ENCODE data around the gene RFNG.

- TF ChIP-seq CTCF (IDR thresholded peaks at IDR 0.05) (no peak), POLR2A (IDR thresholded peaks at IDR 0.05; ENCODE audit: low read length) (no peak), HOXA7 (CRISPR knock-in tag; IDR thresholded peaks at IDR 0.05) (no peak), RAD21 (conservative IDR thresholded peaks at IDR 0.05 in 1 of 2, IDR thresholded peaks at IDR 0.05 in 1 of 2) (no peak), EP300 (IDR thresholded peaks at IDR 0.05) (no peak), REST (IDR thresholded peaks at IDR 0.05) (no peak), SMC3 (IDR thresholded peaks at IDR 0.05) (no peak)
These were observed 31.4 kb upstream of the RFNG start for GRCh38 chr17:82083009-82083408.

Measured in A549 (cell line).